GM18499 (cell line): Measurements from ENCODE around the gene CYP51A1.
A peak's percentile ranks its signal among the peaks of the same experiment; 100 is the strongest.
"Not testable (repeated sequence)": the region's sequence is repeated elsewhere in the genome, so short reads cannot be mapped to it uniquely, and the experiment has no call there.

Experiments used
- ATAC-seq: cut with Tn5 transposase; IDR thresholded peaks from one replicate; pipeline ENCODE4 v1.9.1; 2021; ENCODE audit warnings: moderate number of reproducible peaks; ENCODE audit not compliant: insufficient read depth, unreplicated experiment

Gene CYP51A1

GRCh38 chr7:92131764-92132330 lies 2.4 kb downstream of the CYP51A1 start:
- no peak for ATAC-seq

GRCh38 chr7:92131093-92131492 lies 3.2 kb downstream of the CYP51A1 start:
- ATAC-seq: no peak

- no peak for ATAC-seq
These were observed 12.6 kb downstream of the CYP51A1 start for GRCh38 chr7:92121681-92122080.

GRCh38 chr7:92119213-92119759 lies 15.0 kb downstream of the CYP51A1 start:
- ATAC-seq: no peak

GRCh38 chr7:92116949-92117348 lies 17.3 kb downstream of the CYP51A1 start:
- ATAC-seq: no peak

GRCh38 chr7:92115821-92116220 lies 18.5 kb downstream of the CYP51A1 start:
- no peak for ATAC-seq

- no peak for ATAC-seq
These were observed 23.4 kb downstream of the CYP51A1 start for GRCh38 chr7:92110857-92111256.

- no peak for ATAC-seq
These were observed 25.5 kb downstream of the CYP51A1 start for GRCh38 chr7:92108821-92109220.

GRCh38 chr7:92102862-92103261 lies 31.4 kb downstream of the CYP51A1 start:
- ATAC-seq: not testable (repeated sequence)

GRCh38 chr7:92100534-92100933 lies 33.7 kb downstream of the CYP51A1 start:
- no peak for ATAC-seq

GRCh38 chr7:92095380-92095779 lies 38.9 kb downstream of the CYP51A1 start:
- ATAC-seq: no peak

- no peak for ATAC-seq
These were observed 42.1 kb downstream of the CYP51A1 start for GRCh38 chr7:92092210-92092609.

- ATAC-seq: no peak
These were observed 46.0 kb downstream of the CYP51A1 start for GRCh38 chr7:92088266-92088665.

- not testable (repeated sequence) for ATAC-seq
These were observed 50.4 kb downstream of the CYP51A1 start for GRCh38 chr7:92083922-92084321.

- no peak for ATAC-seq
These were observed 57.8 kb downstream of the CYP51A1 start for GRCh38 chr7:92076509-92076908.

GRCh38 chr7:92075455-92076158 lies 58.7 kb downstream of the CYP51A1 start:
- peak; percentile 81 for ATAC-seq

- no peak for ATAC-seq
These were observed 61.6 kb downstream of the CYP51A1 start for GRCh38 chr7:92072708-92073107.

GRCh38 chr7:92072121-92072520 lies 62.2 kb downstream of the CYP51A1 start:
- no peak for ATAC-seq

GRCh38 chr7:92071032-92071431 lies 63.2 kb downstream of the CYP51A1 start:
- no peak for ATAC-seq

- no peak for ATAC-seq
These were observed 69.7 kb downstream of the CYP51A1 start for GRCh38 chr7:92064438-92065029.
